Thymus (tissue), 14 donors: ENCODE measurements around the gene C15orf61. TPM values are rescaled to one million over a fixed set of nuclear protein-coding genes. Genes with fewer than 3 reads are reported as not detected.

Experiments
- DNase-seq, 9 donors: peaks; one replicate each; pipeline ENCODE4 v3.0.0-alpha.2; 2013; ENCODE audit warnings: low spot score in 9 of 9, low read depth in 6 of 9, missing footprints in 1 of 9
- H3K27ac ChIP-seq, 2 donors: one replicate each; pipeline ENCODE4 v1.5.1; 2013; ENCODE audit warnings: control low read depth in 1 of 2, low read depth in 1 of 2, low read length in 1 of 2, mild to moderate bottlenecking in 1 of 2, moderate library complexity in 1 of 2
- H3K27me3 ChIP-seq, 2 donors: one replicate each; pipeline ENCODE4 v1.5.1; 2013; ENCODE audit warnings: low read length in 1 of 2; ENCODE audit not compliant: control insufficient read depth in 2 of 2, insufficient read depth in 1 of 2
- H3K36me3 ChIP-seq, 2 donors: one replicate each; pipeline ENCODE4 v1.5.1; 2013; ENCODE audit warnings: low read length in 1 of 2, mild to moderate bottlenecking in 1 of 2, moderate library complexity in 1 of 2; ENCODE audit not compliant: control insufficient read depth in 2 of 2, insufficient read depth in 2 of 2
- H3K4me1 ChIP-seq, 2 donors: one replicate each; pipeline ENCODE4 v1.5.1; 2013; ENCODE audit warnings: low read length in 2 of 2; ENCODE audit not compliant: control insufficient read depth in 2 of 2, insufficient read depth in 2 of 2
- H3K4me3 ChIP-seq, 2 donors: one replicate each; pipeline ENCODE4 v1.5.1; 2013; ENCODE audit warnings: low read length in 2 of 2, control low read depth in 1 of 2, mild to moderate bottlenecking in 1 of 2
- H3K9me3 ChIP-seq, 2 donors: one replicate each; pipeline ENCODE4 v1.5.1; 2013; ENCODE audit warnings: low read length in 1 of 2, mild to moderate bottlenecking in 1 of 2; ENCODE audit not compliant: control insufficient read depth in 2 of 2, insufficient read depth in 1 of 2
- WGBS: extraction: QIAGEN DNeasy Blood & Tissue Kit; methylation state at CpG from one replicate; pipeline ENCODE4 v1.1.7; 2013; 5-methylcytosine and 5-hydroxymethylcytosine counted together
- long read RNA-seq, 10 donors: transcript quantifications; one replicate each; lab custom pipeline, GENCODE V29; 2026
- polyA plus RNA-seq: library from polyadenylated mRNA; stranded (reverse); fragments of 200-250 nt; gene quantifications from one replicate; pipeline ENCODE4 v1.2.3, GENCODE V29; 2013
- total RNA-seq: library from RNA; stranded (reverse); fragments of 120-200 nt; gene quantifications from one replicate; pipeline ENCODE4 v1.2.4, GENCODE V29; 2013
- donor health status: healthy.

C15orf61 gene
- total RNA-seq (2.5 TPM), polyA plus RNA-seq (2.9 TPM)
- long read RNA-seq, donor 1, full-length matches to known transcripts, result 1 of 1 reads
- long read RNA-seq, donor 1, partial matches to known transcripts, result 0 of 1 reads
- long read RNA-seq, donor 1, other reads (novel, unspliced or antisense), result 0 of 1 reads
- long read RNA-seq, donor 2, result 0 reads
- long read RNA-seq, donor 3, full-length matches to known transcripts, result 22 of 22 reads
- long read RNA-seq, donor 3, partial matches to known transcripts, result 0 of 22 reads
- long read RNA-seq, donor 3, other reads (novel, unspliced or antisense), result 0 of 22 reads
- long read RNA-seq, donor 4, full-length matches to known transcripts, result 8 of 8 reads
- long read RNA-seq, donor 4, partial matches to known transcripts, result 0 of 8 reads
- long read RNA-seq, donor 4, other reads (novel, unspliced or antisense), result 0 of 8 reads
- long read RNA-seq, donor 5, full-length matches to known transcripts, result 23 of 23 reads
- long read RNA-seq, donor 5, partial matches to known transcripts, result 0 of 23 reads
- long read RNA-seq, donor 5, other reads (novel, unspliced or antisense), result 0 of 23 reads
- long read RNA-seq, donor 6, full-length matches to known transcripts, result 8 of 8 reads
- long read RNA-seq, donor 6, partial matches to known transcripts, result 0 of 8 reads
- long read RNA-seq, donor 6, other reads (novel, unspliced or antisense), result 0 of 8 reads
- long read RNA-seq, donor 7, full-length matches to known transcripts, result 22 of 22 reads
- long read RNA-seq, donor 7, partial matches to known transcripts, result 0 of 22 reads
- long read RNA-seq, donor 7, other reads (novel, unspliced or antisense), result 0 of 22 reads
- long read RNA-seq, donor 8, full-length matches to known transcripts, result 5 of 5 reads
- long read RNA-seq, donor 8, partial matches to known transcripts, result 0 of 5 reads
- long read RNA-seq, donor 8, other reads (novel, unspliced or antisense), result 0 of 5 reads
- long read RNA-seq, donor 9, full-length matches to known transcripts, result 18 of 18 reads
- long read RNA-seq, donor 9, partial matches to known transcripts, result 0 of 18 reads
- long read RNA-seq, donor 9, other reads (novel, unspliced or antisense), result 0 of 18 reads
- long read RNA-seq, donor 10, full-length matches to known transcripts, result 12 of 12 reads
- long read RNA-seq, donor 10, partial matches to known transcripts, result 0 of 12 reads
- long read RNA-seq, donor 10, other reads (novel, unspliced or antisense), result 0 of 12 reads

DNA sequence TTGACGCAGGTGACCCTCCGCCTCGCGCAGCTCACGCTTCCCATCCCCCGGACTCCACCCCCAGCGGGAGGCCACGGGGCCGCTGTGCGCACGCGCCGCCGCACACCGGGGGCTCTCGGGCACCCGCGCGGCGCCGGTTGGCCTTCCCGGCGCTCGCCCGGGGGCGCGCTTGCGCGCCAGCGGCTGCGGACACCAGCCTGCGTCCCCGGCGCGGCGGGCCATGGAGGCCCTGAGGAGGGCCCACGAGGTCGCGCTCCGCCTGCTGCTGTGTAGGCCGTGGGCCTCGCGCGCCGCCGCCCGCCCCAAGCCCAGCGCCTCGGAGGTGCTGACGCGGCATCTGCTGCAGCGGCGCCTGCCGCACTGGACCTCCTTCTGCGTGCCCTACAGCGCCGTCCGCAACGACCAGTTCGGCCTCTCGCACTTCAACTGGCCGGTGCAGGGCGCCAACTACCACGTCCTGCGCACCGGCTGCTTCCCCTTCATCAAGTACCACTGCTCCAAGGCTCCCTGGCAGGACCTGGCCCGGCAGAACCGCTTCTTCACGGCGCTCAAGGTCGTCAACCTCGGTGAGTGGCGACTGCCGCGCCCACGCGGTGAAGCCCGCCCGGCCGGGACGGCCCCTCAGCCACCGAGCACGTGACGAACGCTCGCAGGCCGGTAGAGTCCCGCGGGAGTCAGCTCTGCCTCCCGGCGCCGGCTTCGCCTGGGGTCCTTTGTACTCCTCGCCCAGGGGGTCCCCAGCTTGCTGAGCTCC, at the start of gene C15orf61:
TSS of gene C15orf61 (plus strand) at position 103 of the 754 bp plus-strand sequence. CDS start at position 221, 118 bp downstream.
- under 1% methylated on average over 94 of the region's 94 CpGs for WGBS
- H3K27me3 ChIP-seq, result no peaks in the 10 kb centered on the region
- DNase-seq, result peak in 8 of 9 donors; percentile 50 to 87 (median 72)
- H3K4me1 ChIP-seq, result peaks cover 7 to 8% of the 10 kb centered on the region in 2 donors
- no peaks in the 10 kb centered on the region for H3K36me3 ChIP-seq
- H3K9me3 ChIP-seq, result no peaks in the 10 kb centered on the region
- H3K4me3 ChIP-seq, result peak within 1 kb of the TSS; percentile 77 to 89
- peak within 1 kb of the TSS; percentile 85 to 86 for H3K27ac ChIP-seq

DNA sequence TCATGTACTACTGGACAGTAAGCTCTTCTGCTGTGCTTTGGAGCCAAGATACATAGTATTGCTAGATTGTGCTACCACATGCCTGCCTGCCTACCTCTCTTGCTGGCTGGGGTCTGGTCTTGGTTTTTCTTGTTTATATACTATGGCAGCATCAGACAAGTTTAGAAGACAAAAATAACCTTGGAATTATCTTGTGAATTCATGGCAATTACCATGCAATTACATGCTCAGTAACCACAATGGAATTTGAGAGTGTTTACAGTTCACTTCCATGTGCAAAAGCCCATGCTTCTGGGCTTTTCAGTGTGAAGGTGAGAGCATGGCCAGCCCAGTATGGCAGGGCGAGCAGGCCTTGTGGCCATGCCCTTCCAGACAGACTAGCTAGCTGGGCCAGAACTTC, 48.0 kb upstream of the C15orf61 start:
- H3K4me3 ChIP-seq, result no peak overlapping the region
- WGBS, result 96% methylated on average over 1 of the region's 1 CpG

DNA sequence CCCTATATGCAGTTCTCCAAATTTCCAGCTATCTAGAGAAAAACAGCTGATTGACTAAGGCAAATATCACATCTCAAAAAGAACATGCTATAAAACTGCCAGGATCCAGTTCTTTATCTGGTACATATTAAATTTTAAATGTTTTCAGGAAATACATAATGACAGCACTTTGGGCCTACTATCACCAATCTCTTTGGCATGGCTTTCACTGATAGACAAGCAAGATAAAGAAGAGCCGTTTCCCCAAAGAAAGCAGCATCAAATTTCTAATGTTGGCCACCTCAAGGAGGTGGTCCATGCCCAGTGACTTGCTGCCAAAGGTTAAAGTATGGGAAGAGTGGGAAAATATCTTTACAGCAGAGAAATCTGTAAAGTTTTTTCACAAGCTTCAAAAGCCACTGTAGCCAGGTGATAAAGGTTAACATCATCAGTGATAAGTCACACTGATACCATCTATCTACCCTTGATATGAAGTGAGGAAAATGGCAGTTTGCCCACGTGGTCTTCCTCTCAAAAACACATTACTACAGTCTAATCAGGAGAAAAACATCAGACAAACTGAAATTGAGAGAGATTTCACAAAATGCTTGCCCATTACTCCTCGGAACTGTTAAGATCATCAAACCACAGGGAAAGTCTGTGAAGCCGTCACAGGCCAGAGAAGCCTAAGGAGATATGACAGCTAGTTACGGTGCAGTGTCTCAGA, 46.4 kb upstream of the C15orf61 start:
- Histone ChIP-seq H3K4me3 (no peak overlapping the region), H3K27me3 (no peaks in the 10 kb centered on the region), H3K4me1 (peaks cover 0 to 4% of the 10 kb centered on the region in 2 donors), H3K36me3 (no peaks in the 10 kb centered on the region), H3K9me3 (no peaks in the 10 kb centered on the region), H3K27ac (no peak overlapping the region)
- DNase-seq, result peak in 1 of 9 donors; percentile 18
- 50% methylated on average over 5 of the region's 5 CpGs for WGBS

More for the DNA sequence above, 48.0 kb upstream of the C15orf61 start:
- no peaks in the 10 kb centered on the region for H3K9me3 ChIP-seq
- H3K27ac ChIP-seq, result no peak overlapping the region
- no peak for DNase-seq
- peaks cover 0 to 4% of the 10 kb centered on the region in 2 donors for H3K4me1 ChIP-seq
- H3K27me3 ChIP-seq, result no peaks in the 10 kb centered on the region
- no peaks in the 10 kb centered on the region for H3K36me3 ChIP-seq

DNA sequence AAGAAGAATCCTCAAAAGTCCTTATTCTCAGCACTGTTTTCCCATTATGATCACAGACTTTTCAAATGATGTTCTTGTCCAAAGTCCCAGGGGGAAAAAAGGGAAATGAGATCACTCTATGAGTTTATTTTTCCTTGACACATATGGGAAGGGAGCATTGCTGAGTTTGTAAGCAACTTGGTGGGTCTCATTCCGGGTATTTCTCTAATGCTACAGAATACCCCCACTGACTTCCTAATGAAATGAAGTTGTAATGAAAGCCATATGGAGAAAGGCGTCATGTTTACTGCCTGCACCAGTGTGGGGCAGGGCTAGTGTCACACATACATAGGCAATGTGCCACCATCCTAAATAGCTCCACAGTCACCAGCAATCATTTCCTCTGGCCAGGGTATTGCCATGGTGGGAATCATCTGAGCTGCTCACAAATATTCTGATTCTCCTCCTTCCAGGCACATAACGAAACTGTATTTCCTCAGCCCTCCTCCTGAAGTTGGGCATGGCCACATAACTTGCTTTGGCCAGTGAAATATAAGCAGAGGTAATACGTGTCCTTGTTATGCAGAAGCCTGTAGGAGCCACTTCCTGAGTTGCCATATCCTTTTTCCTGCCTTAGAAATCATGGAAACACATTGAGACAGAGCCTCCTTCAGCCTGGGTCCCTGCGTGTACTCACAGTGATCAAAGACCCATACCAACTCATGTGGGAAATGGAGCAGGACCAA, 41.0 kb upstream of the C15orf61 start:
- Histone ChIP-seq H3K4me3 (no peak overlapping the region), H3K9me3 (peaks cover 0 to 4% of the 10 kb centered on the region in 2 donors), H3K27me3 (no peaks in the 10 kb centered on the region), H3K4me1 (peaks cover 0 to 5% of the 10 kb centered on the region in 2 donors), H3K36me3 (no peaks in the 10 kb centered on the region), H3K27ac (no peak overlapping the region)
- DNase-seq, result no peak
- WGBS, result 97% methylated on average over 5 of the region's 5 CpGs

DNA sequence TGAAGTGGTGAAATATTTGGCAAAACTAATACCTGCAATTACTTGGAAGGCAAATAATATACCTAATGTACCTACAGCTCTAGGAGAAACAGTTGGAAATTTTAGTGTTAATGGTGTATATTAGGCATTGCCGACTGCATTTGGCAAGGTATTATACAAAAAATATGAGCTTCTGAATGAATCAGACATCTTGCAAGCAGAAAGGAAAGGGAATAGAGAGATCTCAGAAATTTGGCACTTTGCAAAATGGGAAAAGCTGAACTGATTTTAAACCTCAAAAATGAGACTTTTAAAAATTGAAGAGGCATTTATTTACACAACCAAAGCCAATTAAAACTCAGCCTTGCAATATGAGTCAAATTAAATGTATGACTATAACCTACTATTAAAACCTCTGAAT, 40.2 kb upstream of the C15orf61 start:
- Histone ChIP-seq H3K9me3 (peaks cover 0 to 4% of the 10 kb centered on the region in 2 donors), H3K27me3 (no peaks in the 10 kb centered on the region), H3K4me1 (peaks cover 0 to 4% of the 10 kb centered on the region in 2 donors), H3K4me3 (no peak overlapping the region), H3K36me3 (no peaks in the 10 kb centered on the region), H3K27ac (no peak overlapping the region)
- no peak for DNase-seq
- 97% methylated on average over 1 of the region's 1 CpG for WGBS

DNA sequence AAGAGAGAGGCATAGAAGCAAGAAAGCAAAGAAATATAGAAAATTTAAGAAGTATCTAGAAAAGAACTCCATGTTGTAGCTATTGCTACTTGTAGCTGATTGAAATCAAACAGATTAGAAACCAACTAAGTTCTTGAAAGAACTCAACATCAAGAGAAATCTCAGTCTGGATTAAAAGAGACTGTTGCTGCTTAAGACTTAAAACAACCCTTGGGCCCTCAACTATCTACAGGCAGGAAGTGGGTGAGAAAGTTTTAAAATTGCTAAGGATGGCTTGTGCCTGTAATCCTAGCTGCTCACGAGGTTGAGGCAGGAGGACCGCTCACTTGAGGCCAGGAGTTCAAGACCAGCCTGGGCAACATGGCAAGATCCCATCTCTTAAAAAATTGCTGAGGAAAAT, 39.3 kb upstream of the C15orf61 start:
- DNase-seq, result peak in 4 of 9 donors; percentile 7 to 63 (median 22)
- 68% methylated on average over 2 of the region's 2 CpGs for WGBS
- Histone ChIP-seq H3K36me3 (no peaks in the 10 kb centered on the region), H3K4me3 (no peak overlapping the region), H3K27me3 (no peaks in the 10 kb centered on the region), H3K9me3 (peaks cover 0 to 4% of the 10 kb centered on the region in 2 donors), H3K4me1 (peaks cover 0 to 4% of the 10 kb centered on the region in 2 donors), H3K27ac (no peak overlapping the region)

DNA sequence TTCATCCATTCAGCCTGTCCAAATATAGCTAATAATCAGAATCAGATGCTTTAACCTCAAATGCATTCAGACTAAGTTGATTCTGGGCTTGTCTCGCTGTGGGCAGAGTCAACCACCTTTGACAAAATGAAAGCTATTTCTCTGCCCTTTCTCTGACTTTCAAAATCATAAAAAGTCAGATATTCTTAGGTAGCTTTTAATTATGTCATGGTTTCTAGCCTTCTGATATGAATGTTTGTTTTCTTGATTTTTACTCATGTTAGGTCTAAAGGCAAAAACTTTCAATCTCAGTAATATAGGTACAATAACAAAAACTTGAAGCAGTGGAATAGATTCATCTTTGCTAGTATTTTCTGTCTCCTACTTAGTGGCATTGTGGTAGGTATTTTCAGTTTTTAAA, 25.3 kb upstream of the C15orf61 start:
- Histone ChIP-seq H3K27ac (no peak overlapping the region), H3K9me3 (no peaks in the 10 kb centered on the region), H3K4me3 (no peak overlapping the region), H3K36me3 (no peaks in the 10 kb centered on the region), H3K27me3 (no peaks in the 10 kb centered on the region), H3K4me1 (no peaks in the 10 kb centered on the region)
- no peak for DNase-seq
- WGBS, result 96% methylated on average over 1 of the region's 1 CpG
